ENCODE measurements around the gene SKOR1.

GRCh38 chr15:67879440-67880129 is 54.3 kb downstream of the SKOR1 start:
- TF ChIP-seq FOXP2 (optimal IDR thresholded peaks at IDR 0.05; ENCODE audit: borderline replicate concordance, extremely low read depth, extremely low read length, insufficient read depth): no peak
- TF ChIP-seq TAF1 (IDR thresholded peaks at IDR 0.05; ENCODE audit: borderline replicate concordance, insufficient read depth, low read length): no peak
- TF ChIP-seq POLR2AphosphoS5 (IDR thresholded peaks at IDR 0.05; ENCODE audit: low read depth, low read length): no peak

Measured in PFSK-1 (cell line).